HEK293 (cell line): ENCODE data around the gene DNAH6.

Source experiments
- BCL11A ChIP-seq: fragments of 450-650 bp; formaldehyde crosslinking; IDR thresholded peaks from 2 replicates; pipeline ENCODE4 v1.5.1; 2016; ENCODE audit warnings: low read depth, missing biosample characterization, missing genetic modification characterization
- CTCF ChIP-seq: fragments of 450-650 bp; formaldehyde crosslinking; IDR thresholded peaks from 2 replicates; pipeline ENCODE4 v1.5.1; 2016; ENCODE audit warnings: missing biosample characterization, missing genetic modification characterization
- FEZF1 ChIP-seq: fragments of 450-650 bp; formaldehyde crosslinking; IDR thresholded peaks from 2 replicates; pipeline ENCODE4 v1.5.1; 2016; ENCODE audit warnings: missing biosample characterization, missing genetic modification characterization
- MZF1 ChIP-seq: fragments of 450-650 bp; formaldehyde crosslinking; IDR thresholded peaks from 2 replicates; pipeline ENCODE4 v1.5.1; 2017; ENCODE audit warnings: missing biosample characterization, missing genetic modification characterization, borderline replicate concordance
- TCF7L2 ChIP-seq: IDR thresholded peaks from 2 replicates; pipeline ENCODE4 v1.6.1; 2011; ENCODE audit warnings: low read depth, mild to moderate bottlenecking, inconsistent platforms, low read length, moderate library complexity, borderline replicate concordance
- ZBTB49 ChIP-seq: fragments of 450-650 bp; formaldehyde crosslinking; IDR thresholded peaks from 2 replicates; pipeline ENCODE4 v1.5.1; 2016; ENCODE audit warnings: missing biosample characterization, missing genetic modification characterization, low read depth
- ZNF416 ChIP-seq: fragments of 450-650 bp; formaldehyde crosslinking; IDR thresholded peaks from 2 replicates; pipeline ENCODE4 v1.5.1; 2016; ENCODE audit warnings: missing biosample characterization, missing genetic modification characterization
- ZNF510 ChIP-seq: fragments of 450-650 bp; formaldehyde crosslinking; IDR thresholded peaks from 2 replicates; pipeline ENCODE4 v1.5.1; 2018; ENCODE audit warnings: mild to moderate bottlenecking, missing genetic modification characterization, missing biosample characterization; ENCODE audit not compliant: insufficient replicate concordance
- ZNF544 ChIP-seq: fragments of 450-650 bp; formaldehyde crosslinking; IDR thresholded peaks from 2 replicates; pipeline ENCODE4 v1.5.0; 2017; ENCODE audit warnings: missing biosample characterization, missing genetic modification characterization
- ZNF639 ChIP-seq: fragments of 450-650 bp; formaldehyde crosslinking; IDR thresholded peaks from 2 replicates; pipeline ENCODE4 v1.5.1; 2016; ENCODE audit warnings: missing biosample characterization, missing genetic modification characterization
- ZNF704 ChIP-seq: fragments of 450-650 bp; formaldehyde crosslinking; IDR thresholded peaks from 2 replicates; pipeline ENCODE4 v1.5.1; 2016; ENCODE audit warnings: missing biosample characterization, missing genetic modification characterization
- ZSCAN30 ChIP-seq: fragments of 450-650 bp; IDR thresholded peaks from 2 replicates; pipeline ENCODE4 v1.5.1; 2018; ENCODE audit warnings: missing biosample characterization, mild to moderate bottlenecking, missing genetic modification characterization, moderate library complexity

- no peak for TF ChIP-seq ZBTB49 (tag by site-specific recombination)
- TF ChIP-seq CTCF (tag by site-specific recombination), result no peak
- no peak for TF ChIP-seq ZSCAN30 (tag by site-specific recombination)
- no peak for TF ChIP-seq ZNF704 (tag by site-specific recombination)
- TF ChIP-seq ZNF416 (tag by site-specific recombination), result no peak
- no peak for TF ChIP-seq BCL11A
- TF ChIP-seq ZNF544 (tag by site-specific recombination), result no peak
- no peak for TF ChIP-seq MZF1 (tag by site-specific recombination)
- no peak for TF ChIP-seq ZNF510 (tag by site-specific recombination)
- no peak for TF ChIP-seq ZNF639 (tag by site-specific recombination)
- TF ChIP-seq TCF7L2, result no peak
- no peak for TF ChIP-seq FEZF1
Measured at GRCh38 chr2:84771251-84771650, 255.0 kb downstream of the DNAH6 start.
